ENCODE data around the gene PRKCH.

Gene PRKCH

DNA sequence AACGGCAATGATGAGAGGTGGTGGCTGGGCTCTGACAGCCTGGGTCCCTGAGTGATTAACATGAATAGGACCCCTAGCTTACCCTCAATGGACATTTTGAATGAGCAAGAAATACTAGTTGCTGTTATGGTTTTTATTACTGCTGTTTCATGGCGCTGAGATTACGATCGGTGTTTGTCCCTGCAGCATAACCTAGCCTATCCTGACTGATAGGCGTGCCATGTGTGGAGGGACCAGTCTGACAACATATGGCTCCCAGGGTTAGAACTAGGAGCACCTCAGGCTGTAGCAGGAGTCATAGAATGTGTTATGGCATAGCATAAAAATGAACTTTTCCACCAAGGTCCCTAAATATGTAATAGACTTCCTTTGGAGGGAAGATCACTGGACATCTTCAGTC, 236.5 kb downstream of the PRKCH start:
- DNase-seq: no peak

DNA sequence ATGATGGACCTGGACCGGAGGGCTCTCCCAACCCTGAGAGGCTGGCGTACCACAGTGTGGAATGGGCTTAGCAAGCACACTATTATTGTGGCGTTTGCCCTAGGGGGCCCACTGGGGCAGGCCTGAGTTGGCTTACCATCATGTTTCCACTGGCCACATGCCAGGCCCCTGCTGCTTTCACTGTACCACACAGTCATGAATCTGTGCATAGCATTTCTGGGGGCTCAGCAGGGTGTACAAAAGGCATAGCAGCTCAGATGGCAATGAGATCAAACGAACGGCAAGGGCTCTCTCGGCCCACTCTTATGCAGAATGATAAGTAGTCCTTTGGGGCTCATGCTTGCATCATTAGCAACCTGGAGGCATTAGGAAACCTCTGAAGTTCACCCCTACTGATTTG, 236.9 kb downstream of the PRKCH start:
- no peak for DNase-seq

DNA sequence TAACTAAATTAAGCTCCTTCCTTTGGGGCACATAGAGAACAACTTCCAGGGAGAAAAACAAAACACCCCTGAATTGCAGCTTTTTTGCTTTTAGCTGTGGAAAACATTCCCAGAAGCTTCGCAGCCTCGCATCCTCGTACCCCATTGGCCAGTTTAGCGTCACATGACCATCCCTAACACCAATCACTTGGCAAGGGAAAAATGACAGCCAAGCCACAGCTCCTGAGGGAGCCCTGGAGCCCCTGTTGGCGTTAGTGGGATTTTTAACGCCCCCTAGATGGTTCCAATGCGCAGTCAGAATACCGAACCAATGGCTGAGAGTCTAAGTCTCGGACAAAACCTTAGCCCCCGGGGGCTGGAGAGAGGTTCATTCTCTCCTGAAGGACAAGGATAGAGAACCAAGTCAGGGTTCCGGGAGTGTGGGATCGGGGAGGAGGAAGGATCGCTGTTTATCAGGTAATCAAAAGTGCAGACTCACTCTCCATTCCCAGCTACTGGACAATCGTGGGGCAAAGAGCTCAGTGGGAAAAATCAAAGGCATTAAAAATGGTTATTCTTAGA, 238.3 kb downstream of the PRKCH start:
- no peak for DNase-seq

DNA sequence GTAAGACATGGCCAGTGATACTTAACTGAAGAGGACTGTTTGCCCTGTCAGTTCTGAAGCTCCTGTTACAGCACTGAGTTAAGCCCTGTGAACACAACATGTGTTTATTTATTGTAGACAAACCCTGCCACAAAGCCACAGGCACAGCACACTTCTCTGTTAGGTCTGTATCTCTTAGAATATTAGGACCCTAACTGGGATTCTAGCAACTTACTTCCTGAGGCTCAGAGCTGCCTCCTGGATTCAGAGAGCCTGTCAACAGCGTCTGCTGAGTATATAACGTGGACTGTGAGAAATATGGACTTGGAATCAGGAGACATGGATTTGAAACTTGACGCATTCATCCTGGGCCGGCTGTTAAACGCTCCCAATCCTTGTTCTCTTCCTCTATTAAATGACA, 238.9 kb downstream of the PRKCH start:
- DNase-seq: no peak

DNA sequence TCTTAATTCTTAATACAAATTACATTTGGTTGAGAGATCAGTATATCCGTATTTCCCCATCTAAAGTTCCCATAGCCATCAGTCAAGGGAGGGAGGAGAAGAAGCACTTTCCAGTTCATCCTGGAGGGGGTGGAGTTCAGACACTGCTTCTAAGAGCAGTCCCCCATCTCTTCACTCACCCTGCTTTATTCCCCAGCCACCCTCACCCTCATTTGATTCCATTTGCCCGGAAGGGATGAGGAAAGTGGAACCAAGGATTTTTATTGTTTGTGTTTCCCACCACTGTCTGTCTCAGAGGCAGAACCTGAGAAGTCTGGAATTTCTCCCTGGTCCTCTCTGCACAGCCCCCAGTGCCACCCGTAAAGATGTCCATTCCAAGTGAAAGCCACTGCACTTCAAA, 239.7 kb downstream of the PRKCH start:
- no peak for DNase-seq

DNA sequence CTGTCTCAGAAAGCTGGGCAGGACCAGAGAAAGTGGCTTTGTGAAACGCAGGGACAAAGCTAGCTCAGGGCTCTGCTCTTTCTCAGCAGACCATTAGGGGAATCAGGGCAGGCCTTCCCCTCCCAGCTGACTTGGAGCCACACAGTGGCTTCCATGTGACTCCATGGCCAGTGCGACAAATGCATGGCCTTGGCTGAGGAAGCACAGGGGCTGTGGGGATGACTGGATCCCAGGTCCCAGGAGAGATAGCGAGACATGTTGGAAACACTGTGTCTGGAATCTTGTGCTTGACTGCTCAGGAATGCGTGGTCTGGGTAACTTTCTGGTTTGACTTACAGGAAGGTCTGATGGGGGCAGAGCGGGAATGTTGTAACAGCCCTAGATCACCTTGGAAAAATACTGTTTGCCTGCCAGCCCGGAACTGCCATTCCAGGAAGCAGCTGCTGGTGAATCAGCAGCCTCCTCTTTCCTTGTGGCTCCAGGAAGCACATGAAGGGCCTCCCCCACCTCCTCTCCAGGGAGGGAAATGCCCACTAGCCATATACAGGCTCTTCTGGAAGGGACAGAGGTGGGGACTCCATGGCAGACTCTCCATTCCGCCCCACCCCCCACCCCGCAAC, 240.4 kb downstream of the PRKCH start:
- no peak for DNase-seq

DNA sequence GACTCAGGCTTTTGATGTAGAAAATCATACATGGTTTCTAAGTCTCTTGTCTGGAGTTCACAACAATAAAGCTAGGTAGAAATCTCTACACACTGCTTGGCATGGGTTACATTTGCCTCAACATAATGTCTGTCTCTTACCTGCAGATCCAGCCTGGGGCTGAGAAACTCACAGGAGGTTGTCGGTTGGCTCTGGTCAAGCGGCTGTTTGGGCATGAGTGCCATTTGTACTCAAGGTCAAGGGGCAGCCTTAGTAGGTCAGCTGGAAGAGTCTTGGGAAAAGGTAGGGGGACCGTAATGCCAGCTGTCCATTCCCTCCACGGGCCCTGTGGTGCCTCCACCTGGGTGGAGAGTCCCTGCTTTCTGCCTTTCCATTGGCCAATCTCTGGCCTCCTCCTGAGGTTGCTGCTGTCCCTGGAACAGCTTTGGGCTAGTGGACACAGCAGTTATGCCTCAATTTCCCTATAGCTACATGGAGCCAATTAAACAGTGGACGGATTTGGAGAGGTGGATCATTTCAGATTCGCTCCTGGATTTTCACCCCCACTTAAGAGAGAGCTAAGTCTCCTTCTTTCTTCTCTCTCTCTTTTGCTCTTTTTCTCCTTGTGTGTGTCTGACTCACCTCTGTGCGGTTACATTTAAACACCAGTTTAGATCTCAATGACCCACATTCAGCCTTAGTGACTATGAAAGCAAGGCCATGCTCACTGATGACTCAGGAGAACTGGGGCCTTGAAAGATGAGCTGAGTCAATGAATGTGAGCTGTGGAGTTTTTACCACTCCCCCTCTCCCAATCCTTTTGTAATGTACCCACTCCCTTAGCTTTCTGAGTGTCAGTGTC, 241.2 kb downstream of the PRKCH start:
- DNase-seq: no peak

DNA sequence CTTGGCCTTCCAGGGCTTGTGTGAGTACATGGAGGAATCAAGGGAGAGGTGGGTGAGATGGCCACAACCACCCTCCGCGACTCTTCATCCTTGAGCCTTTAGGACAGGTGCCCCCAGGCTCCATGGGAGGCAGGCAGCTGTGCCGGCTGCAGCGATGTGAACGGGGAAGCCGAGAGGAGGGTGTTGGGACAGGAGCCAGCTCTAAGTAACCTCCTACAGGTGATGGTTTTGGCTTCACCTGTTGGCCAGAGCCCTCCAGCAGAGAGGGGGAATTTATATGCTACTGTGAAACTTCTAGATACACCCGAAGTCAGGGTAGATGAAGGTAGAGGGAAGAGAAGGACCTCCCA, 241.8 kb downstream of the PRKCH start:
- no peak for DNase-seq

DNA sequence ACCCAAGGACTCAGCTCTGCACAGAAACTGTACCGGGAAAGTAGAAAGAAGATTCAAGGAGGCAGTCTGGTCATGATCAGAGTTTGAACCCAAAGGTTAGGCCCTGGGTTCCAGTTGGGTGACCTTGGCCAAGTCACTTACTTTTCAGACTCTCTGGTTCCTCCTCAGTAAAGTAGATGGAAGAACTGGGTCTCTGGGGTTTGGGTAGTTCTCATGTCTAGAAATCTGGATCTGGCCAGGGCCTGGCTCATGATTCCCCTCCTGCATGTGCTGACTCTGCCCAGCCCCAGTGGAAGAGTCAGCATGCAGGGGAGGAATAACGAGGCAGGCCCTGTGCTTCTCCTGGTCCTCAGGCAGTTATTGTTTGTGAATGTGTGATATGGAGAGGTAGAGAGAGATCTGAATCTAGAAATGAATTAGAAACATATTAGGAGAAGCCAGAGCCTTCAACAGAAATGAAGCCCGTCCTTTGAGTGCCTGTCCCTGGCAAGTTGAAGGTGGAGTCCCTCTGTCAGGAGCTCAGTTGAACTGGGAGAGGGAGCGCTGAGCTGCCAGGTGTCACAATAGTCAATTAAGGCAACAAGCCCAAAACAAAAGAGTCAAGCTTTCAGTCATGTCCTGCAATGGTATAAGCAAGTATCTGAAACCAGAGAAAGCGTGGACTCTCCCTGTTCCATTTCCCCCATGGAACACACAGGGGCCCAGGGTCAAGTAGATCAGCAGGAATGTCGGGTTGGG, 242.7 kb downstream of the PRKCH start:
- no peak for DNase-seq

DNA sequence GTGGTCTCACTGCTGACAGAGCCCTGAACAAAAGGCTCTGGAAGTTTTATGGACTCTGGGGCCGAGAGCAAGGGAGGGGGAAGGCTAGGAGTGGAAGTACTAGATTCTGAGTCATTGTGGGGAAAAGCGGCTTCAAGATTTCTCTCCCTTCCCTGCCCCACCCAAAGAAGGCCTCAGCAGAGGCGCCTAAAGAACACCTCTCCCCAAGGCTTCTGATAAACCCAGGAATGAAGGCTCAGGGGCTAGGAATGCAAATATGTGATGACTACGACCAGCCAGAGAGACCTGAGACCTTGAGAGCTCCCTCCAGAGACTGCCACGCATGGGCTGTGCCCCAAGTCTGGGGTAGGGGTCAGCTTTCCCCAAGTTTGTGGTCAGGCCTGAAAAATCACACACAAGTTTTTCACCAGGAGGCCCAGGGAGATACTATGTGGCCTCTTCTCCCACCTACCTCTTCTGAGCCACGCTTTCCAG, 243.3 kb downstream of the PRKCH start:
- DNase-seq: no peak

DNA sequence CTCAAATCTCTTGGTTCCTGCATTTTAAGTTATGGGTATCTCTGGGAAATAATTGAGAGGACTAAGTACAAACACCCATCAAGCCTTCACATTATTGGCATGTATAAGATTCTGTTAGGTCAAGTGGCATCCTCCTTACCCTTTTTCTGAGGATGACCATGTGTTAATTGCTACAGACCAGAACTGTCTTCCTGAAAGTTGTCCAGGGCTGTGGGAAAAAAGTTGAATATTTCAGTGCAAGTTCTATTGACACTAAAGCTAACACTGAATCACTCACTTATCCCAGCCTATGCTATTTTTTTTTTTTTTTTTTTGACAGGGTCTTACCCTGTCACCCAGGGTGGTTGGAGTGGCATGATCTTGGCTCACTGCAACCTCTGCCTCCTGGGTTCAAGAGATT, 243.8 kb downstream of the PRKCH start:
- no peak for DNase-seq

DNA sequence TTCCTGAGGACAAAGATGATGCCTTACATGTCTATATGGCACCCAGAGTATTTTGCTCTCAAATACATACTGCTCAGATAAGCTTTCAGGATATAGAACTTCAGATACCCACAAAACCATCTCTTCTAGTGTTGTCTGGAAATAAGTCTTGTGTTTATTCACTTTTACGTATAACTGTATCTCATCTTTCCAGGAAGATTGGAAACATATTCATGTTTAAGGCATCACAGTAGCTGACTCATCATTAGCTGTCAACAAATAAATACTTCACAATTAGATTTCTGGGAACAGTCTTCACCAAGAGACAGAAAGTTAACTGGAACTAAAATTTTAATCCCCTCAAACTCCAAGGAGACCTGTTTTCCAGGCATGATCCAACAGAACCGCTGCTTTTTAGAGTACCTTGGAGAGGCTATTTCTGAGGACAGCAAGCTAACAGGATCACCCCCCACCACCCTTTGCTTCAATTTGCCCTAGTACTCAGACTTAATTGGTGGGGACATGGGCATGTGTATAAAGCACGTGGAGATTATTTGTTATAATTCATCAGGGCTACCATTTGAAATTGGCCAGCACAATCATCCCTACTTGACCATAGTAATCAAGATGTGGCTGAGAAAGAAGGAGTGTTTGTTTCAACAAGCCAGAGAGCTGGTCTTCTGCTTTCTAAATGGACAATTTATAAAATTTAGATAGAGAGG, 244.6 kb downstream of the PRKCH start:
- no peak for DNase-seq

DNA sequence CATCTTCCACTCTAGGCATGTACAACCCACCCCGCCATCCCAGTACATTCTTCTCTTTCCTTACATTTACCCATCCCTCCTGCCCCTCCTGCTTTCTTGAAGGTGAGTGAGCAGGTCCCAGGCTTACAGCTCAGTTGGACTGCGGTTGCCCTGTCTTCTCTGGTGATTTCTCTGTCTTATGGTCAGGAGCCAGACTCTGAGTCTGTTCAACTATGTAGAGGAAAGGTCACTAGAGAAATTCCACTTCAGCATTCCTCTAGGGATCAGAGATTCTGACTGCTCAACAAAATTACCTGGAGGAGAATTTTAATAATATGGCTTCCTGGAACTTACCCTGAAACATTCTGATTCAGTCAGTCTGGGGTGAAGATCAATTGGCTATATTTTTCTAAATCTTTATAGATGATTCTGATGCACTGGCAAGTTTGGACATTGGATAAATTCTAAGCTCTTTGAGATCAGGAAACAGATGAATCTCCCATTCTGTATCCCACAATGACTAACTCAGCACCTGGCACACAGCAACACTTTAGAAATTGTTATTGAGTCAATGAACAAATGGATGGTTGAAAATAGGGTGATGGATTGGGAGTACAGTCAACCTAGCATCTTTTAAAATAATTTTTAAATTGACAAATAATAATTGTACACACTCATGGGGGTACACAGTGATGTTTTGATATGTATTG, 245.3 kb downstream of the PRKCH start:
- DNase-seq: no peak

DNA sequence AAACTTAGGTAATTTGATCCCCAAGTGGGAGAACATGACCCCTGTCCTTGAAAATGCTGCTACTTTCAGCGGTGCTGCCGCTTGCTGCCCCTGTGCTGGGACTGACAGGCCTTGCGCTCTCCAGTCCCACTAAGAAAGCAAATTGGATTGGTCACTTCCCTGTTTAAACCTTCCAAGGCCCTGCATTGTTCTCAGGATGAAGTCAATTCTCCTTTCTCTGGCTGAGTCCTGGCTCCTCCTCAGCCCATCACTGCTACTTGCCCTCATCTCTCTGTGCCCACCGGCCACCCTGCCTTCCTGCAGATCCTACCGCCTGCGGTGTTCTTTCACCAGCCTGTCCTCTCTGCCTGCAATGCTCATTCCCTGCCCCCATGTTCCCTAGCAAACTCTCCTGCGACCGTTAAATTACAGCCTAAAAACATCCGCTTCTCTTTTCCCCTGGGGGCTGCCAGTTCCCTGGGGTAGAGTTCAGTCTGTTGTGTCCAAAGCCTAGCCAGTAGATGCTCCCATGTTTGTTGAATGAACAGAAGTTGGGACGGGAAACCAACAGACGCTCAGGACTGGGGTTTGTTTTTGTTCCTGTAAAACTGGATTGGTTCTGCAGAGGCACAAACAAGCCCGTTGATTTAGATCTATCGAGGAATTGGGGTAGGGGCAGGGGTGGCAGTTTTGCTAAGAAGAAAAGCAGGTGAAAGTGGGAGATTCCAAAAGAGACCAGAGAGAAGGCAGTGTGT, 246.6 kb downstream of the PRKCH start:
- DNase-seq: no peak

DNA sequence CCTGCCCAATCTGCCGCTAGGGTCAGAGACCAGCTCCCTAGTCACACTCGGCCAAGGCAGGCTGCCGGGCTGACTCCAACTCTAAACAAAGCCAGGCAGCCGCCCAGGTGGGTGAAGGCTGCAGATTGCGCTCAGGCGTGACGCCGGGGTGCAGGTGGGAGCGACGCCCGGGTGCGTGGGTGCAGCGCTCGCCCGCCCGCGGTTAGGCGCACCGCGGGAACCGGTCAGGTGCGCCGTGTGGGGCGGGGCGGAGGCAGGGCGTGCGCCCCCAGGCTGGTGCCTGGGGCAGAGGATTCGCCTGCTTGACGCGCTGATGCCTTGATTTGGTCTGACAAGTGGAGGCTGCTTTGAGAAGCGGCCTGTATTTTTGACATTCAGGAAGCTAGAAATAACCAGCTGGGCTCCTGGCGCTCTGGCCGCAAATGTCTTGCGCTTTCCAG, 247.2 kb downstream of the PRKCH start:
- DNase-seq: peak in 3 of 4 experiments; percentile 20 to 31 (median 27)

DNA sequence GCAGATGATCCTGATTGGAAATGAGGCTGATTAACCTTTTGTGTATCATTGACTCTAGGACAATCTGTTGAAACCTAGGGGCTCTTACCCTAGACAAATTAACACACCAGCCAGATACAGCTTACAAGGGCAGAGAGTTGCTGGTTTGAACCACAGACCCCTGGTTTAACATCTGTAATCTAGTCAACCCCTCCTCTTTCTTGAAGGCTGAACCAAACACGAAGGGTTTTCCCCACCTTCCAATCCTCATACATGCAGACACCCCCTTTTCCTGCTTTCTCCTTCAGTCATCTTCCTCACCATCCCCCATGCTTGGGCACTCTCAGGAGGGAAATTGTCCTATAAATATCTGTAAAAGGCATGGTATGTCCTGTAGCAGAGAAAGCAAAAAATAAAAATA, 247.9 kb downstream of the PRKCH start:
- DNase-seq: no peak

DNA sequence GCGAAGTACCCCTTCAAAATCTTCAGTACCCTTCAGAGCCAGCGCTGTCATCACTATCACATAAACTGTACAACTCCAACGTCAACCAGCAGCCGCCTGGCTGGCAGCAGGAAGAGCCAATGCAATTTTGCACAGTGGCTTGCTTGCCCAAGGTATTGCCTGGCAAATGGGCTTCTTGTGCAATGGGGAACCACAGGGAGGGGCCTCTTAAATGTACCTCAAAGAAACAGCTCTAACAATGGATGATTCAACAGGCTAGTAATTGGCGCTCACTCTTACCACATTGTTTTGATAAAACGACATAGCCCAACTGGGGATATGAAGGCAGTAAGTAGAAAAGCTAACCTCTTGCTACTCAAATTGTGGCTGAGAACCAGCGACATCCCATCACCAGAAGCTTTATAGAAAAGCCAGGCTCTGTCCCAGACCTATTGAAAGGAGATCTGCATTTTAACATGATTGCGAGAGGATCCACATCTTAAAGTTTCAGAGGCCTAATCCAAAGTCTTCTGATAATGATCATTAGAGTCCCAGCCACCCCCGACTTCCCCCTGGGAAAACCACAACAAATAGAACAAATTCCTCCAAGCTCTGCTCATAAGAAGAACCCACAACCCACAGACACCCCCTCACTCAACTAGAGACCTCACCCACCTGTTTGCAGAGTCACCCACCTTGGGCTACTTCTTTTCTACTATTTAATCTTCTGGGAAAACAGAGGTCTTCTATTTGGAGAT, 248.6 kb downstream of the PRKCH start:
- DNase-seq: no peak

DNA sequence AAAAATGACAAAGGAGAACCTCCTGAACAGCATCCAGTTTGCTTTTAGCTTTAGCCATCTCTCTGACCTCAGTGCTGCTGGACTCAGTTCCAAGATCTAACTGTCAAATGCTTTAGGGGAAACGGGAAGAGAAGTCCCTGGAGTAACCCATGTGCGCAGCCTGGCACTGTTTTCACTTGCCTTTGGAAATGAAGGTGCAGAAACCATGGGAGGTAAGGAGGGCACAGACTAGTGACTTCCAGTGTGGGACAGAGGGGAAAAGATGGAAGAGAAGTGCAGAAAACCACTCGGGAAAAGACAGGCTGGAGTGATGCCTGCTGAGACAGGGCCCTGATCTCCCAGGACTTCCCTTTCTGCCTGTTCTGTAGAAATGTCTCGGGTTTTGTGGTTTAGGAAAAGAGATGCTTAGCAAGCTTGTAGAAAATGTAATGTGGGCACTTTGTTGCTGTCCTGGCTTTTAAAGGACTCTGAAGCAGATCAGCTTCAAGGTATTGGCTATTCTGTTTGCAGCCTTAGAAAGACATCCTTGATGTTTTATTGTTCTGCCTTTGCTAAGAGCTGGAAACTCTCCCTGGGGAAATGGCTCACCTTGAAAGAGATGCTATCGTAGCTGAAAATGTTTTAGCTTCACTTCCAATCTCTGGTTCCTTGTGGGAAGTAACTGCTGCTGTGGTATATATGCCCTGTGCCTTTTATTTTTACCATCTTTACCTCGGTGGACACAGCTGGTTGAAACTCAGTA, 249.3 kb downstream of the PRKCH start:
- DNase-seq: no peak

DNA sequence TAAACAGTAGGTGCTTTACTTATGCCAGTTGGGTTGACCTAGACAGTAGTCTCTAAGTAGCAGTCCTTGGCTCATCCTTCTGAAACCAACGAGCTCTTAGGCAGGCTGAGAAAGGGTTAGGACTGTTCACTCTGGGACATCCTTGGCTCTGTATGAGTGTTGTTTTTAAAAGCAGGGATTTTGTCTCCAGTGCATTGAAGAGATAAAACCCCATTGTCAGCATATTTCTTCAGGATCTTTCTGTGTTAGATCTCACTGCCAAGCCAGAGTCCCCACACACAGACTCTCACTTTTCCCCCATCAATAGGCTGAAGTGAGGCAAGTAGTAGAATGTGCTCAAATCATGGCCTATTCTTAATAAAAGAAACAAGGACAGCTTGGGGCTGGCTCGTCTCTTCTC, 250.5 kb downstream of the PRKCH start:
- no peak for DNase-seq

DNA sequence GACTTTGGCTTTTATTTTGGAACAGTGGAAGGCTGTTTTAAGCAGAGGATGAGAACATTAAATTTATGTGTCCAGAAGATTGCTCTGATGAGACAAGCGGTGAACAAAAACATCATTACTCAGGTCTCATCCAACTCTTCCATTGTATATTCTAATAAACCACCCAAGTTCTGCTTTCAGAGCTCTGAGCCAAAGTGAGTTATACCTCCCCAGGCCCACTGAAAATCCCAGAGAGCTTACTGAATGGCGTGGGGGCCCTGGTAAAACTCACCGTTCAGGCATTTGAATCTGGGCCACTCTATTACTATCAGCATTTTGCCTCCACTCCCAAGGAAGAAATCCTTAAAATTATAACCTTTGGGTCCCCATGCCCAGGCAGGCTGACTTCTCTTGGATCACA, 251.9 kb downstream of the PRKCH start:
- no peak for DNase-seq

Data from activated CD4-positive, CD25-positive, alpha-beta regulatory T cell (primary cell).